SK-N-SH (cell line): Measurements from ENCODE around the gene CLSTN2. TPM values are rescaled to one million over a fixed set of nuclear protein-coding genes. Genes with fewer than 3 reads are reported as not detected.

ENCODE experiments used
- CTCF ChIA-PET: fragments of 300-600, 350-600 bp; formaldehyde crosslinking; extraction: SDS; loops from one replicate; lab custom pipeline; 2021; lab: Yijun Ruan, JAX
- POLR2A ChIA-PET: fragments of 350-600 bp; sonication (Branson Sonifier 250); formaldehyde crosslinking; extraction: SDS; loops from one replicate; lab custom pipeline; 2020; ENCODE audit warnings: antibody characterized with exemption, inconsistent platforms; lab: Yijun Ruan, JAX
- DNase-seq: peaks from one replicate; pipeline ENCODE4 v3.0.0; 2012
- H2AFZ ChIP-seq: fragments of 200-600 bp; sonication (generic); 2 replicates; pipeline ENCODE4 v1.8.1; 2016; ENCODE audit warnings: antibody characterized with exemption, mild to moderate bottlenecking, low read depth
- H3F3A ChIP-seq: fragments of 200-600 bp; sonication (generic); replicated peaks from 2 replicates; pipeline ENCODE3; 2016; ENCODE audit warnings: antibody characterized with exemption, mild to moderate bottlenecking; ENCODE audit not compliant: insufficient read depth
- H3K27ac ChIP-seq, 2 experiments: fragments of 200-500 bp in 1 of 2; fragments of 200-600 bp in 1 of 2; sonication (Bioruptor generic) in 1 of 2; sonication (generic), shearing (Covaris generic) in 1 of 2; 2 replicates each; pipeline versions ENCODE4 v1.5.1 to v1.6.1; 2014 to 2016; ENCODE audit warnings: low read depth in 2 of 2, inconsistent platforms in 1 of 2, low read length in 1 of 2, mild to moderate bottlenecking in 1 of 2, mixed read lengths in 1 of 2
- H3K27me3 ChIP-seq: fragments of 200-600 bp; sonication (generic), shearing (Covaris generic); 2 replicates; pipeline ENCODE4 v1.6.1; 2016; ENCODE audit warnings: mixed run types; ENCODE audit not compliant: insufficient read depth
- H3K36me3 ChIP-seq, 2 experiments: fragments of 200-500 bp in 1 of 2; fragments of 200-600 bp in 1 of 2; sonication (Bioruptor generic) in 1 of 2; sonication (generic) in 1 of 2; replicated peaks in 1 of 2; 2 replicates each; pipeline versions ENCODE3 to v1.5.1; 2014 to 2016; ENCODE audit warnings: low read length in 1 of 2, mild to moderate bottlenecking in 1 of 2; ENCODE audit not compliant: insufficient read depth in 2 of 2, control insufficient read depth in 1 of 2
- H3K4me1 ChIP-seq, 2 experiments: fragments of 200-500 bp in 1 of 2; fragments of 200-600 bp in 1 of 2; sonication (Bioruptor generic) in 1 of 2; sonication (generic), shearing (Covaris generic) in 1 of 2; 2 replicates each; pipeline versions ENCODE4 v1.5.1 to v1.6.1; 2014 to 2016; ENCODE audit warnings: low read depth in 1 of 2, low read length in 1 of 2, mixed run types in 1 of 2; ENCODE audit not compliant: insufficient read depth in 2 of 2, control insufficient read depth in 1 of 2
- H3K4me2 ChIP-seq: fragments of 200-600 bp; sonication (generic), shearing (Covaris generic); 2 replicates; pipeline ENCODE4 v1.6.1; 2017; ENCODE audit warnings: mixed run types
- H3K4me3 ChIP-seq, 2 experiments: fragments of 200-500 bp in 1 of 2; fragments of 200-600 bp in 1 of 2; sonication (Bioruptor generic) in 1 of 2; sonication (generic), shearing (Covaris generic) in 1 of 2; 2 replicates each; pipeline versions ENCODE4 v1.5.1 to v1.8.1; 2014 to 2016; ENCODE audit warnings: low read depth in 2 of 2, inconsistent platforms in 1 of 2, low read length in 1 of 2, mild to moderate bottlenecking in 1 of 2, mixed read lengths in 1 of 2, moderate library complexity in 1 of 2
- H3K79me2 ChIP-seq: fragments of 200-600 bp; sonication (generic); 2 replicates; pipeline ENCODE4 v1.8.1; 2017; ENCODE audit warnings: mild to moderate bottlenecking; ENCODE audit not compliant: insufficient read depth
- H3K9ac ChIP-seq: fragments of 200-600 bp; sonication (generic); 2 replicates; pipeline ENCODE4 v1.6.1; 2017; ENCODE audit warnings: mixed run types
- H3K9me2 ChIP-seq: fragments of 200-600 bp; sonication (generic); 2 replicates; pipeline ENCODE4 v1.6.1; 2017; ENCODE audit warnings: mixed run types
- H3K9me3 ChIP-seq: fragments of 200-600 bp; sonication (generic); 2 replicates; pipeline ENCODE4 v1.6.1; 2017; ENCODE audit warnings: mixed run types, mild to moderate bottlenecking, moderate library complexity
- H4K20me1 ChIP-seq: fragments of 200-600 bp; sonication (generic); 2 replicates; pipeline ENCODE4 v1.6.1; 2017; ENCODE audit warnings: mild to moderate bottlenecking, mixed run types; ENCODE audit not compliant: insufficient read depth
- CHD2 ChIP-seq: fragments of 150-350 bp; IDR thresholded peaks from 2 replicates; pipeline ENCODE4 v1.6.1; 2018; ENCODE audit warnings: low read length; ENCODE audit not compliant: partially characterized antibody
- ELF1 ChIP-seq: IDR thresholded peaks from 2 replicates; pipeline ENCODE4 v1.4.0; 2012
- FOSL2 ChIP-seq: IDR thresholded peaks from 2 replicates; pipeline ENCODE4 v1.4.0; 2012; ENCODE audit warnings: low read depth, mild to moderate bottlenecking, moderate library complexity, borderline replicate concordance
- MEF2A ChIP-seq: IDR thresholded peaks from 2 replicates; pipeline ENCODE4 v1.4.0; 2012; ENCODE audit warnings: low read depth, borderline replicate concordance
- NRF1 ChIP-seq: IDR thresholded peaks from 2 replicates; pipeline ENCODE4 v1.6.1; 2012; ENCODE audit warnings: low read depth, mild to moderate bottlenecking, low read length
- PBX3 ChIP-seq: IDR thresholded peaks from 2 replicates; pipeline ENCODE4; 2012
- RAD21 ChIP-seq: IDR thresholded peaks from 2 replicates; pipeline ENCODE4 v1.6.1; 2012; ENCODE audit warnings: mild to moderate bottlenecking, low read length
- RFX5 ChIP-seq: IDR thresholded peaks from 2 replicates; pipeline ENCODE4 v1.6.1; 2012; ENCODE audit warnings: mild to moderate bottlenecking, improper control_type of control experiment, low read length
- SIN3A ChIP-seq: IDR thresholded peaks from 2 replicates; pipeline ENCODE4 v1.6.1; 2012; ENCODE audit warnings: low read depth, mild to moderate bottlenecking, low read length, moderate library complexity, borderline replicate concordance
- SMC3 ChIP-seq: IDR thresholded peaks from 2 replicates; pipeline ENCODE4 v1.6.1; 2012; ENCODE audit warnings: low read depth, low read length, improper control_type of control experiment
- TAF1 ChIP-seq: IDR thresholded peaks from 2 replicates; pipeline ENCODE4 v1.6.1; 2012; ENCODE audit warnings: low read depth, mild to moderate bottlenecking, low read length, moderate library complexity, borderline replicate concordance
- TEAD4 ChIP-seq: IDR thresholded peaks from 2 replicates; pipeline ENCODE4 v1.4.0; 2012; ENCODE audit warnings: mild to moderate bottlenecking, borderline replicate concordance; ENCODE audit not compliant: insufficient read depth
- WGBS: methylation state at CpG from one replicate; pipeline ENCODE4 v1.1.6; 2017; ENCODE audit warnings: low lambda C conversion rate; 5-methylcytosine and 5-hydroxymethylcytosine counted together
- polyA plus RNA-seq, 3 experiments: library from polyadenylated mRNA; depleted of rRNA; stranded (reverse); fragments of >200 nt; gene quantifications; 2 replicates each; pipeline ENCODE4 v1.2.3, GENCODE V29; 2012

CLSTN2 gene
- polyA plus RNA-seq, 1 of the 3 experiments (the other 2 are of a cell fraction): 0.02 TPM

- CTCF ChIA-PET: interaction anchor here (0.7 kb wide), 1 partner anchor 16 kb away, joined by 3 read pairs; no protein-coding TSS in a partner anchor
- Histone ChIP-seq H3K4me2 (no peak overlapping the region), H3K36me3 (no peaks in the 10 kb centered on the region)
- DNase-seq: no peak
- TF ChIP-seq MEF2A: no peak
- TF ChIP-seq NRF1: no peak
- no peak for TF ChIP-seq RAD21
- TF ChIP-seq CHD2: no peak
- no peak for TF ChIP-seq FOSL2
- no peak for TF ChIP-seq RFX5
- no peak for TF ChIP-seq ELF1
- TF ChIP-seq, all 33 proteins: peak for 0
- WGBS: 38% methylated on average over 4 of the region's 5 CpGs
- Histone ChIP-seq H3K79me2 (no peaks in the 10 kb centered on the region), H3F3A (no peaks in the 10 kb centered on the region), H3K4me1 (peaks cover 0 to 6% of the 10 kb centered on the region in 2 experiments; a peak in 2 of 4 replicates), H3K9me3 (peaks cover 4% of the 10 kb centered on the region; the same call in 1 of the 2 replicates), H3K9me2 (no peaks in the 10 kb centered on the region), H3K4me3 (no peak overlapping the region), H4K20me1 (no peaks in the 10 kb centered on the region), H3K27me3 (no peaks in the 10 kb centered on the region), H3K9ac (no peak overlapping the region), H3K27ac (no peak overlapping the region), H2AFZ (no peak overlapping the region)
- POLR2A ChIA-PET: interaction anchor here (0.7 kb wide), 1 partner anchor 15 kb away, joined by 3 read pairs; no protein-coding TSS in a partner anchor
Observed at GRCh38 chr3:140166861-140167599, 232.0 kb downstream of the CLSTN2 start.

GRCh38 chr3:140167600-140168281, 232.8 kb downstream of the CLSTN2 start:
- no peak for DNase-seq

More at GRCh38 chr3:140167600-140168281, 232.8 kb downstream of the CLSTN2 start:
- Histone ChIP-seq H3F3A (no peaks in the 10 kb centered on the region), H3K9me3 (peaks cover 4% of the 10 kb centered on the region; the same call in 1 of the 2 replicates), H3K36me3 (no peaks in the 10 kb centered on the region), H3K27ac (no peak overlapping the region), H3K9me2 (no peaks in the 10 kb centered on the region), H3K27me3 (no peaks in the 10 kb centered on the region), H3K79me2 (no peaks in the 10 kb centered on the region), H3K4me3 (no peak overlapping the region), H3K4me2 (no peak overlapping the region), H2AFZ (no peak overlapping the region), H4K20me1 (no peaks in the 10 kb centered on the region), H3K4me1 (peaks cover 0 to 2% of the 10 kb centered on the region in 2 experiments; a peak in 2 of 4 replicates), H3K9ac (no peak overlapping the region)
- TF ChIP-seq TAF1 (no peak), SIN3A (no peak), PBX3 (no peak), RFX5 (no peak), TEAD4 (no peak), MEF2A (no peak), SMC3 (no peak)
- CTCF ChIA-PET: no interaction called here
- 40% methylated on average over 5 of the region's 5 CpGs for WGBS
- POLR2A ChIA-PET: no interaction called here
